ENCODE results near the gene TLX2. TPM values are rescaled to one million over a fixed set of nuclear protein-coding genes. Genes with fewer than 3 reads are reported as not detected.

TLX2 gene
- total RNA-seq (2022; extraction: Qiagen RNA extraction; ENCODE audit: low read depth) = 0.12 to 0.54 TPM (median 0.29 TPM) in 5 replicates

GRCh38 chr2:74514368-74515270 is at the start of gene TLX2:
TSS of gene TLX2 (plus strand) at chr2:74514450. CDS start at chr2:74514807, 357 bp downstream.

GRCh38 chr2:74472086-74472944 is 41.9 kb upstream of the TLX2 start, which contains the start of gene MRPL53:
TSS of gene MRPL53 (minus strand) at chr2:74472680. CDS start at chr2:74472660, 20 bp downstream.

GRCh38 chr2:74482801-74483674 is 31.2 kb upstream of the TLX2 start, which contains the start of the genes CCDC142 and TTC31:
TSS of gene CCDC142 (minus strand) at chr2:74482998. CDS start at chr2:74482837, 161 bp downstream.
TSS of gene TTC31 (plus strand) at chr2:74483081. CDS start at chr2:74483096, 15 bp downstream.

GRCh38 chr2:74499267-74499939 is 14.8 kb upstream of the TLX2 start, which contains the start of gene LBX2:
TSS of gene LBX2 (minus strand) at chr2:74499603. CDS start at chr2:74499537, 66 bp downstream.

GRCh38 chr2:74507145-74507925 is 6.9 kb upstream of the TLX2 start, which contains the start of gene PCGF1:
TSS of gene PCGF1 (minus strand) at chr2:74507695. CDS start at chr2:74507668, 27 bp downstream.

GRCh38 chr2:74525717-74526648 is 11.7 kb downstream of the TLX2 start, which contains the start of gene DQX1:
TSS of gene DQX1 (minus strand) at chr2:74526231. CDS start at chr2:74525729, 502 bp downstream.

GRCh38 chr2:74529357-74530238 is 15.3 kb downstream of the TLX2 start, which contains the start of the genes AUP1 and HTRA2:
TSS of gene AUP1 (minus strand) at chr2:74529706. CDS start at chr2:74529629, 77 bp downstream.
TSS of gene HTRA2 (plus strand) at chr2:74529933. CDS start at chr2:74530007, 74 bp downstream.

GRCh38 chr2:74553892-74554819 is 39.9 kb downstream of the TLX2 start, which contains the start of the genes DOK1 and LOXL3:
TSS of gene DOK1 (plus strand) at chr2:74554720. CDS start at chr2:74554755, 35 bp downstream.
TSS of gene LOXL3 (minus strand) at chr2:74553942. CDS start at chr2:74552634, 1,308 bp downstream.

Other genes starting within 250 kb of the TLX2 start
- gene SLC4A5, start 171.0 kb upstream of the TLX2 start, total RNA-seq (2022; extraction: Qiagen RNA extraction; ENCODE audit: low read depth) = 0.14 to 0.40 TPM (median 0.21 TPM) in 5 replicates
- 101 to 149 TPM (median 140 TPM) in 5 replicates for gene DCTN1, start 134.1 kb upstream of the TLX2 start, total RNA-seq (2022; extraction: Qiagen RNA extraction; ENCODE audit: low read depth)
- gene C2orf81, start 92.8 kb upstream of the TLX2 start, total RNA-seq (2022; extraction: Qiagen RNA extraction; ENCODE audit: low read depth) = 2.8 to 4.7 TPM (median 3.5 TPM) in 5 replicates
- gene WDR54, start 92.7 kb upstream of the TLX2 start, total RNA-seq (2022; extraction: Qiagen RNA extraction; ENCODE audit: low read depth) = 72.5 to 92.0 TPM (median 82.3 TPM) in 5 replicates
- gene RTKN, start 72.5 kb upstream of the TLX2 start, total RNA-seq (2022; extraction: Qiagen RNA extraction; ENCODE audit: low read depth) = 19.2 to 26.3 TPM (median 21.2 TPM) in 5 replicates
- gene INO80B, start 59.4 kb upstream of the TLX2 start, total RNA-seq (2022; extraction: Qiagen RNA extraction; ENCODE audit: low read depth) = 52.2 to 58.2 TPM (median 54.4 TPM) in 5 replicates
- 51.5 to 88.6 TPM (median 83.1 TPM) in 5 replicates for gene WBP1, start 56.0 kb upstream of the TLX2 start, total RNA-seq (2022; extraction: Qiagen RNA extraction; ENCODE audit: low read depth)
- gene MOGS, start 49.1 kb upstream of the TLX2 start, total RNA-seq (2022; extraction: Qiagen RNA extraction; ENCODE audit: low read depth) = 40.8 to 55.0 TPM (median 49.5 TPM) in 5 replicates
- gene MRPL53, start 41.8 kb upstream of the TLX2 start, total RNA-seq (2022; extraction: Qiagen RNA extraction; ENCODE audit: low read depth) = 99.0 to 157 TPM (median 138 TPM) in 5 replicates
- 12.3 to 16.8 TPM (median 15.4 TPM) in 5 replicates for gene CCDC142, start 31.5 kb upstream of the TLX2 start, total RNA-seq (2022; extraction: Qiagen RNA extraction; ENCODE audit: low read depth)
- gene TTC31, start 31.4 kb upstream of the TLX2 start, total RNA-seq (2022; extraction: Qiagen RNA extraction; ENCODE audit: low read depth) = 15.1 to 18.4 TPM (median 15.3 TPM) in 5 replicates
- gene LBX2, start 14.8 kb upstream of the TLX2 start, total RNA-seq (2022; extraction: Qiagen RNA extraction; ENCODE audit: low read depth) = 3.0 to 4.0 TPM (median 3.5 TPM) in 5 replicates
- 33.4 to 36.3 TPM (median 35.3 TPM) in 5 replicates for gene PCGF1, start 6.8 kb upstream of the TLX2 start, total RNA-seq (2022; extraction: Qiagen RNA extraction; ENCODE audit: low read depth)
- gene DQX1, start 11.8 kb downstream of the TLX2 start, total RNA-seq (2022; extraction: Qiagen RNA extraction; ENCODE audit: low read depth) = 0.09 to 0.22 TPM (median 0.13 TPM) in 5 replicates
- gene AUP1, start 15.3 kb downstream of the TLX2 start, total RNA-seq (2022; extraction: Qiagen RNA extraction; ENCODE audit: low read depth) = 194 to 263 TPM (median 246 TPM) in 5 replicates
- gene HTRA2, start 15.5 kb downstream of the TLX2 start, total RNA-seq (2022; extraction: Qiagen RNA extraction; ENCODE audit: low read depth) = 32.0 to 46.8 TPM (median 42.8 TPM) in 5 replicates
- gene LOXL3, start 39.5 kb downstream of the TLX2 start, total RNA-seq (2022; extraction: Qiagen RNA extraction; ENCODE audit: low read depth) = 0.32 to 0.65 TPM (median 0.45 TPM) in 5 replicates
- gene DOK1, start 40.3 kb downstream of the TLX2 start, total RNA-seq (2022; extraction: Qiagen RNA extraction; ENCODE audit: low read depth) = 3.5 to 5.9 TPM (median 4.2 TPM) in 5 replicates
- not detected in 5 replicates for gene M1AP, start 133.9 kb downstream of the TLX2 start, total RNA-seq (2022; extraction: Qiagen RNA extraction; ENCODE audit: low read depth)
- gene SEMA4F, start 139.8 kb downstream of the TLX2 start, total RNA-seq (2022; extraction: Qiagen RNA extraction; ENCODE audit: low read depth) = 8.8 to 11.7 TPM (median 9.6 TPM) in 5 replicates